Ovary (tissue), 3 donors: ENCODE measurements around the gene ZNF675.
"Not testable (repeated sequence)": the region's sequence is repeated elsewhere in the genome, so short reads cannot be mapped to it uniquely, and the experiment has no call there.

Experiments used
- CTCF ChIP-seq, 3 donors: fragments of 450-650 bp in 2 of 3; fragments of 200-600 bp in 1 of 3; IDR thresholded peaks; one replicate each; pipeline versions ENCODE4 v1.5.1 to v1.8.0; 2016 to 2022; ENCODE audit warnings: antibody characterized with exemption in 3 of 3, mild to moderate bottlenecking in 1 of 3
- EP300 ChIP-seq: sonication (generic); formaldehyde crosslinking; IDR thresholded peaks from one replicate; pipeline ENCODE4 v1.6.1; 2017; ENCODE audit warnings: antibody characterized with exemption
- POLR2A ChIP-seq: fragments of 450-650 bp; IDR thresholded peaks from one replicate; pipeline ENCODE4 v1.6.1; 2017; ENCODE audit warnings: antibody characterized with exemption, mild to moderate bottlenecking, moderate library complexity
- donor health status: DM: no; HTN: no; CAD: no.

- TF ChIP-seq CTCF (IDR thresholded peaks at IDR 0.05); POLR2A; EP300: not testable (repeated sequence)
These were observed 18.4 kb downstream of the ZNF675 start for GRCh38 chr19:23668606-23669005.
